Globus pallidus (tissue), 1 donor: ENCODE data around the gene FBXO30.

Experiments
- DNase-seq: peaks from one replicate; pipeline ENCODE4 v3.0.0-alpha.2; 2015; ENCODE audit warnings: low spot score

FBXO30 gene

GRCh38 chr6:145749632-145750031, 65.0 kb downstream of the FBXO30 start:
- DNase-seq: no peak

- no peak for DNase-seq
These were observed 68.7 kb downstream of the FBXO30 start for GRCh38 chr6:145745861-145746260.

- no peak for DNase-seq
These were observed 70.0 kb downstream of the FBXO30 start for GRCh38 chr6:145744619-145745018.
